ENCODE measurements around the gene CDK14.

CDK14 gene

GRCh38 chr7:91194841-91195240 lies 598.7 kb downstream of the CDK14 start:
- Histone ChIP-seq H3F3A (ENCODE audit: low read depth) (no peaks in the 10 kb centered on the region), H3K4me1 (ENCODE audit: insufficient read depth, low read length, poor library complexity, severe bottlenecking) (no peaks in the 10 kb centered on the region), H3K4me2 (ENCODE audit: low read depth, low read length, poor library complexity, severe bottlenecking) (no peak overlapping the region), H4K20me1 (ENCODE audit: insufficient read depth, low read length, poor library complexity, severe bottlenecking) (no peaks in the 10 kb centered on the region), H3K79me2 (ENCODE audit: insufficient read depth, low read length) (no peaks in the 10 kb centered on the region), H3K27me3 (ENCODE audit: insufficient read depth, low read length, poor library complexity, severe bottlenecking) (no peaks in the 10 kb centered on the region), H3K9me3 (ENCODE audit: insufficient read depth, low read depth, low read length) (no peaks in the 10 kb centered on the region), H2AFZ (ENCODE audit: low read length) (no peak overlapping the region), H3K9me2 (replicated peaks; ENCODE audit: low read depth, low read length) (no peaks in the 10 kb centered on the region), H3K9ac (ENCODE audit: low read depth, low read length, poor library complexity, severe bottlenecking) (no peak overlapping the region), H3K4me3 (ENCODE audit: low read length, poor library complexity, severe bottlenecking) (no peak overlapping the region), H3K36me3 (ENCODE audit: insufficient read depth, low read length) (no peaks in the 10 kb centered on the region)
- TF ChIP-seq EZH2phosphoT487 (IDR thresholded peaks at IDR 0.05; ENCODE audit: borderline replicate concordance) (no peak), CTCF (conservative IDR thresholded peaks at IDR 0.05; ENCODE audit: low read length) (no peak)

- H3K9me3 ChIP-seq (ENCODE audit: insufficient read depth, low read depth, low read length) = no peaks in the 10 kb centered on the region
- H3K36me3 ChIP-seq (ENCODE audit: insufficient read depth, low read length) = no peaks in the 10 kb centered on the region
- no peak overlapping the region for H2AFZ ChIP-seq (ENCODE audit: low read length)
- no peak overlapping the region for H3K4me3 ChIP-seq (ENCODE audit: low read length, poor library complexity, severe bottlenecking)
- H4K20me1 ChIP-seq (ENCODE audit: insufficient read depth, low read length, poor library complexity, severe bottlenecking) = no peaks in the 10 kb centered on the region
- no peaks in the 10 kb centered on the region for H3K27me3 ChIP-seq (ENCODE audit: insufficient read depth, low read length, poor library complexity, severe bottlenecking)
- no peak overlapping the region for H3K9ac ChIP-seq (ENCODE audit: low read depth, low read length, poor library complexity, severe bottlenecking)
- no peaks in the 10 kb centered on the region for H3F3A ChIP-seq (ENCODE audit: low read depth)
- no peak overlapping the region for H3K4me2 ChIP-seq (ENCODE audit: low read depth, low read length, poor library complexity, severe bottlenecking)
- TF ChIP-seq CTCF (conservative IDR thresholded peaks at IDR 0.05; ENCODE audit: low read length) = no peak
- no peak for TF ChIP-seq EZH2phosphoT487 (IDR thresholded peaks at IDR 0.05; ENCODE audit: borderline replicate concordance)
- H3K9me2 ChIP-seq (replicated peaks; ENCODE audit: low read depth, low read length) = no peaks in the 10 kb centered on the region
- no peaks in the 10 kb centered on the region for H3K79me2 ChIP-seq (ENCODE audit: insufficient read depth, low read length)
- no peaks in the 10 kb centered on the region for H3K4me1 ChIP-seq (ENCODE audit: insufficient read depth, low read length, poor library complexity, severe bottlenecking)
Observed at GRCh38 chr7:91196058-91196457, 599.9 kb downstream of the CDK14 start.

GRCh38 chr7:91198371-91198770 lies 602.2 kb downstream of the CDK14 start:
- Histone ChIP-seq H3K4me3 (ENCODE audit: low read length, poor library complexity, severe bottlenecking) (no peak overlapping the region), H3K4me1 (ENCODE audit: insufficient read depth, low read length, poor library complexity, severe bottlenecking) (no peaks in the 10 kb centered on the region), H3K9me3 (ENCODE audit: insufficient read depth, low read depth, low read length) (no peaks in the 10 kb centered on the region), H3K79me2 (ENCODE audit: insufficient read depth, low read length) (no peaks in the 10 kb centered on the region), H3K9ac (ENCODE audit: low read depth, low read length, poor library complexity, severe bottlenecking) (no peak overlapping the region), H2AFZ (ENCODE audit: low read length) (no peak overlapping the region), H3F3A (ENCODE audit: low read depth) (no peaks in the 10 kb centered on the region), H3K36me3 (ENCODE audit: insufficient read depth, low read length) (no peaks in the 10 kb centered on the region), H3K4me2 (ENCODE audit: low read depth, low read length, poor library complexity, severe bottlenecking) (no peak overlapping the region), H4K20me1 (ENCODE audit: insufficient read depth, low read length, poor library complexity, severe bottlenecking) (no peaks in the 10 kb centered on the region), H3K27me3 (ENCODE audit: insufficient read depth, low read length, poor library complexity, severe bottlenecking) (no peaks in the 10 kb centered on the region), H3K9me2 (replicated peaks; ENCODE audit: low read depth, low read length) (no peaks in the 10 kb centered on the region)
- TF ChIP-seq EZH2phosphoT487 (IDR thresholded peaks at IDR 0.05; ENCODE audit: borderline replicate concordance) = no peak
- TF ChIP-seq CTCF (conservative IDR thresholded peaks at IDR 0.05; ENCODE audit: low read length) = no peak

All from Loucy (cell line).